H7 (cell line): ENCODE results near the gene FHOD3. TPM values are rescaled to one million over a fixed set of nuclear protein-coding genes. Genes with fewer than 3 reads are reported as not detected.

Source experiments
- DNase-seq: peaks from one replicate; pipeline ENCODE4 v3.0.0; 2012
- H3K27me3 ChIP-seq: 2 replicates; pipeline ENCODE4 v1.6.0; 2011; ENCODE audit warnings: mild to moderate bottlenecking, low read length; ENCODE audit not compliant: control insufficient read depth, insufficient read depth
- H3K36me3 ChIP-seq: replicated peaks from 2 replicates; pipeline ENCODE4 v1.5.1; 2011; ENCODE audit warnings: low read length; ENCODE audit not compliant: control insufficient read depth, insufficient read depth
- H3K4me3 ChIP-seq: 2 replicates; pipeline ENCODE4 v1.5.1; 2011; ENCODE audit warnings: low read depth, mild to moderate bottlenecking, control low read depth, low read length, moderate library complexity; ENCODE audit not compliant: insufficient read depth
- total RNA-seq: library from RNA; depleted of rRNA; stranded (reverse); fragments of >200 nt; shearing (Covaris generic); gene quantifications from 2 replicates; pipeline ENCODE4 v1.2.3, GENCODE V29; 2014

The FHOD3 gene
- total RNA-seq, 1 experiment from 2014 or later = 1.8 TPM

DNA sequence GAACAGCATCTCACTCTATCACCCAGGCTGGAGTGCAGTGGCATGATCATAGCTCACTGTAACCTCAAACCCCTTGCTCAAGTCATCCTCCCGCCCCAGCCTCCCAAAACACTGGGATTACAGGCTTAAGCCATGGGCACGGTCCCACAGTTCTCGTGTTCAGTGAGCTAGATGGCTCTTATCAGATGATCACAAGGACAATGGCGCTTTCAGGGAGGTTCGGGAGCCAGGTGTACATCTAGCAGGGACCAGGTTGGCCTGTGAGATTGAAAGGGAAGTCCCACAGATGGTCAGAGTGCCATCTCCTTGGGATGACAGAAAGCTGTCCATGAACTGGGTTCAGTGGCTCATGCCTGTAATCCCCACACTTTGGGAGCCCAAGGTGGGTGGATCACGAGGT, 14.1 kb upstream of the FHOD3 start:
- Histone ChIP-seq H3K27me3 (no peaks in the 10 kb centered on the region), H3K36me3 (no peaks in the 10 kb centered on the region), H3K4me3 (no peak overlapping the region)
- DNase-seq = no peak

GRCh38 chr18:36284268-36284667, 13.2 kb upstream of the FHOD3 start:
- Histone ChIP-seq H3K36me3 (no peaks in the 10 kb centered on the region), H3K4me3 (no peak overlapping the region), H3K27me3 (no peaks in the 10 kb centered on the region)
- no peak for DNase-seq

GRCh38 chr18:36284671-36285295, 12.7 kb upstream of the FHOD3 start:
- peak; percentile 46 for DNase-seq
- Histone ChIP-seq H3K4me3 (no peak overlapping the region), H3K27me3 (no peaks in the 10 kb centered on the region), H3K36me3 (no peaks in the 10 kb centered on the region)

DNA sequence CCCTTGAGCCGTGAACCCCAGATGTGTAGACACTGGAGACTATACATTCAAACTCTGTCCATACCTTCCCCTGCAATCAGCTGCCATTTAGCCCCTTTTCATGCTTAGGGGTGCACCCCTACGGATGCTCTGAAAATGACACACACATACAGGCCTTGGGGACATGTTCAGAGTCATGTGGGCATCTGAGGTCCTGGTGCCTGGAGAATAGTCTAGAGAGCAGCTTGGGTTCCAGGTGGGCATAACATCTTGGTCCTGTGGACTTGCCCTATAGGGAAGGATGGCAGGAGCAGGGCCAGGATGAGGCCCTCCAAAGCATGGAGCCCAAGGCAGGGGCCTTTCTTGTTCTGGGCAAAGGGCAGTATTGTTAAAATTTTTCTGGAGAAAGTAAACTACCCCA, 9.9 kb upstream of the FHOD3 start:
- Histone ChIP-seq H3K36me3 (no peaks in the 10 kb centered on the region), H3K4me3 (no peak overlapping the region), H3K27me3 (peaks cover 3% of the 10 kb centered on the region; the same call in 1 of the 2 replicates)
- no peak for DNase-seq

- Histone ChIP-seq H3K4me3 (no peak overlapping the region), H3K27me3 (peaks cover 4% of the 10 kb centered on the region; the same call in 1 of the 2 replicates), H3K36me3 (no peaks in the 10 kb centered on the region)
- no peak for DNase-seq
Observed at GRCh38 chr18:36288689-36289088, 8.8 kb upstream of the FHOD3 start.

GRCh38 chr18:36294031-36294430, 3.5 kb upstream of the FHOD3 start:
- H3K36me3 ChIP-seq = no peaks in the 10 kb centered on the region
- peaks cover 48% of the 10 kb centered on the region for H3K27me3 ChIP-seq
- H3K4me3 ChIP-seq = no peak overlapping the region
- DNase-seq = no peak

DNA sequence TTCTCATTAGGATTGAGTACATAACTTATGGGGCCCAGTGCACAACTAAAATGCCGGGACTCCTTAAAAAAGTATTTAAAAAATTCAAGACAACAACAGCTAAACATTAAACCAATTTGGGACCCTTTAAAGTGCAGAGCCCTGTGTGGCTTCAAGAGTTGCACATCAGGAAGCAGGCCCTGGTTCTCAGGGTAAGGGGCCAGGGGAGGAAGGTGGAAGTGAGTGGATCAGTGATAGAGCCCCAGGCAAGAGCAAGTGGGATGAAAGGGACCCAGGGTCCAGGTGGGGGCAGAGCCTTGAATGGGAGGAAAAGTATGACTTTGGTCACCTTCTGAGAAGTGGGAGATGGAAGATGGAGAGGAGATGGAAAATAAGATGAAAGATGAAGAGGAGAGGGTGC, 2.3 kb upstream of the FHOD3 start:
- Histone ChIP-seq H3K4me3 (no peak overlapping the region), H3K27me3 (peaks cover 60% of the 10 kb centered on the region), H3K36me3 (no peaks in the 10 kb centered on the region)
- no peak for DNase-seq

DNA sequence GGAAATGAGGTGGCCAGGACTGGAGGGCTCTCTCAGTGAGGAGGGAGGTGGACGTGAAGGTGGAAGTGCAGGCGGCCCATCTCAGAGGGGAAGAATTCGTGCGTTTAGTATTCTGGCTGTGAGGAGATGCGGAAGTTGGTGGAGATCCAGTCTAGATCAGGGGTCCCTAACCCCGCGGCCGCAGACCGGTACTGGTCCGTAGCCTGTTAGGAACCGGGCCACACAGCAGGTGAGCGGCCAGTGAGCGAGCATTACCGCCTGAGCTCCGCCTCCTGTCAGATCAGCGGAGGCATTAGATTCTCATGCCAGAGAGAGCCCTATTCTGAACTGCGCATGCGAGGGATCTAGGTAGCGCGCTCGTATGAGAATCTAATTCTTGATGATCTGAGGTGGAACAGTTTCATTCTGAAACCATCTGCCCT, 1.6 kb upstream of the FHOD3 start:
- peak; percentile 37 for DNase-seq
- Histone ChIP-seq H3K27me3 (peaks cover 62% of the 10 kb centered on the region), H3K36me3 (no peaks in the 10 kb centered on the region), H3K4me3 (peak overlapping the region; percentile 10; the same call in 1 of the 2 replicates)

- H3K36me3 ChIP-seq = no peaks in the 10 kb centered on the region
- H3K4me3 ChIP-seq = peak overlapping the region; percentile 67
- DNase-seq = peak; percentile 90
- peaks cover 64% of the 10 kb centered on the region for H3K27me3 ChIP-seq
Observed at GRCh38 chr18:36296650-36297416, 680 bp upstream of the FHOD3 start.

DNA sequence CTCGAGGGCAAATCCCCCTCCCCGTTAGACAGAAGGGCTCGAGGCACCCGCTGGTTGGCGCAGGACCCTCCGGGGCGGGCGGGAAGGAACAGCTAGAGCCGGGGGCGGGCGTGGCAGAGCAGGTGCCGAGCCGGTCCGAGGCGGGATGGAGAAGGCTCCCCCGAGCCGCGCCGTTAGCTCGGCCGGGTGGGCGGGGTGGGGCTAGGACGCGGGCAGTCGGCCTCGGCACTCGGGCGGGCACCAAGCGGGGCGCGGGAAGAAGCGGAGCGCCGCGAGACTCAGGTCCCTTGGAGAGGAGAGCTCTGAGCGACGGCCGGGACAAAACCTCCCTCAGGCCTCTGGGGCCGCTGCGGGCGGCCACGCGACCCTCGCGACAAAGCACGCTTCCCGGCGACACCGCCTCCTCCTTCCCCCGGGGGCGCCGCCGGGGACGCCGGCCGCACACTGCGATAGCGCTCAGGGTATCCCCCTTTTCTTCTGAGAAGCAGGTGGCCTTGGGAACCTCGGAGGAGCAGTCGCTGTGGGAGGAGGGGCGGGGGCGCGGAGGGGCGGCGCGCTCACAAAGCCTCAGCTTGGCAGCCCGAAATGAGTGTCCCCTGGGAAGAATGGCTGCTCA, 721 bp downstream of the FHOD3 start:
- Histone ChIP-seq H3K27me3 (peaks cover 59% of the 10 kb centered on the region), H3K4me3 (peak overlapping the region; percentile 68), H3K36me3 (no peaks in the 10 kb centered on the region)
- peak; percentile 84 for DNase-seq

- Histone ChIP-seq H3K27me3 (peaks cover 57% of the 10 kb centered on the region), H3K4me3 (no peak overlapping the region), H3K36me3 (no peaks in the 10 kb centered on the region)
- DNase-seq = no peak
Observed at GRCh38 chr18:36299015-36299414, 1.5 kb downstream of the FHOD3 start.

DNA sequence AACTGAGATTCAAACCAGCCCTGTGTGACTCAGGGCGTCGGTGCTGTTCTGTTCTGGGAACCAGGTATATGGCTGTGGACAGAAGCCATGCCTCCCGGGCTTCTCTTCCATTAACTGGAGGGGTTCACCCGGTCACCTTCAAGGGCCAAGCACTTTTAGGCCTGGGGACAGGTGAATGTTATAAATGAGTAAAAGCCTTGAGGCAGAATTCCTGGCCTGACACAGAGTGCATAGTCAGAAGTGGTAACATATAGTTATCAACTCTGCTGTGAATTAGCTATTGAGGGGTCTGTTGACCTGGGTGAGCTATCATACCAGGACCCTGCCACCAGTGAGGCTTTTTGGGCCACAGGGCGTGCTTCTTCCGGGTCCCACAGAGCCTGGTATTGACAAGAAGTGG, 2.7 kb downstream of the FHOD3 start:
- H3K4me3 ChIP-seq = no peak overlapping the region
- DNase-seq = no peak
- H3K27me3 ChIP-seq = peaks cover 46% of the 10 kb centered on the region
- no peaks in the 10 kb centered on the region for H3K36me3 ChIP-seq

DNA sequence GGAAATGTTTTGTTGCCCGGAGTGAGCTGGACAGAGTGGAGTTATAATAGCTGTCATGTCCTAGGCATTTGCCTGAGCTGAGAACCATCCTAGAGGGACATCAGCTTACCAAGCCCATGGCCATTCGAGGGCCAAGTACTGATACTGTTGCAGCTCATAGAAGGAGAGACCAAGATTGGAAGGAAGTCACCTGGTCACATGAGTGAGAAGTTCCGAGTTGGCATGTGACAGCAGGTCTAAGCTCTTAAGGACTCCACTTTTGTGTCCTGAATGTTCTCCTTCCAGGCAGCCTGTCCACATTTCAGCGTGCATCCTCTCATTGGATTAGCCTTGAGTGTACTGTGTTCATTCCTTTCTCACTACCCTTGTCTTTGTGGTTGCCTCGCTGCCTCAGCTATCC, 4.4 kb downstream of the FHOD3 start:
- peaks cover 32% of the 10 kb centered on the region for H3K27me3 ChIP-seq

DNA sequence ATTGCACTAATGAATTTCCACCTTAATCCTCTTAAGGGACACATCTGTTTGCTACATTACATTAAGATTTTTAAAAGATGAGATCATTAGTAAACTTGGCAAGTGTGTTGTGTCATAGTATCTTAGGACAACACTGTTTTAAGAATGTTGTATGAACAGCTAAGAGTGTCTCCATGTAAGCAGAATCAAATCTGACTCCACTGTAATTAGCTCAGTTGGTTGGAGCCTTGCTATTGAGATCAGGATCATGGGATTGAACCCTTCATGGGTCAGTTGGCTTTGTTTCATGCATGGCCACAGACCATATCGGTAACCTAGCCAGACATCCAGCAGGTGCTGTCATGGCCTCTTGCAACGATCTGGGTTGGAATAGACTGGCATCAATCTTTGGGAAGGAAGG, 5.2 kb downstream of the FHOD3 start:
- no peak for DNase-seq
- no peaks in the 10 kb centered on the region for H3K36me3 ChIP-seq
- peaks cover 29% of the 10 kb centered on the region for H3K27me3 ChIP-seq
- no peak overlapping the region for H3K4me3 ChIP-seq

More for the DNA sequence above, 4.4 kb downstream of the FHOD3 start:
- Histone ChIP-seq H3K36me3 (no peaks in the 10 kb centered on the region), H3K4me3 (no peak overlapping the region)
- no peak for DNase-seq
